Tibial nerve (tissue), 3 donors: ENCODE results near the gene BFSP1.

Experiments used
- POLR2A ChIP-seq, 2 donors: fragments of 450-650 bp; IDR thresholded peaks; one replicate each; pipeline ENCODE4 v1.6.1; 2017; ENCODE audit warnings: antibody characterized with exemption in 2 of 2, mild to moderate bottlenecking in 2 of 2, moderate library complexity in 2 of 2
- TF ChIP-seq, protein P1 (sequence below), 5 experiments: fragments of 200-600 bp in 3 of 5; fragments of 450-650 bp in 2 of 5; sonication (generic) in 3 of 5; IDR thresholded peaks; one replicate each; pipeline ENCODE4 v1.5.1; 2016 to 2019; ENCODE audit warnings: antibody characterized with exemption in 5 of 5, mild to moderate bottlenecking in 3 of 5, moderate library complexity in 2 of 5

DNA sequence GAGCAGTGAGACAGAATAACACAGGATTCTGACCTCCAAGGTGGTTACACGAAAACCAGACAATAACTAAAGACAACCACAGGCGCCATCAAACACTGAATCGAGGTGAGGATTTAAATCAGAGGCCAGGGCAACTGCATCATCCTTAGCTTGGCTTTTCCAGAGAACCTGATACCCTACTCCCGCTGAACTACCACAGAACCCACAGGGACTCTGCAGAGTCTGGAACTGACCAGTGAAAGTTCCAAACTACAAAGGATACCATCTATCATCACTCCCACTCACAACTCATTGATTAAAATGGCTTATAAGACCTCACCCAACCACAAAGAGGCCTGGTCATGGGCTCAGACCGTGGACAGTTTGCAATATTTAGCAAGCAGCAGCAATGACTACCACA lies 85.0 kb downstream of the BFSP1 start:
- TF ChIP-seq, protein P1, sequence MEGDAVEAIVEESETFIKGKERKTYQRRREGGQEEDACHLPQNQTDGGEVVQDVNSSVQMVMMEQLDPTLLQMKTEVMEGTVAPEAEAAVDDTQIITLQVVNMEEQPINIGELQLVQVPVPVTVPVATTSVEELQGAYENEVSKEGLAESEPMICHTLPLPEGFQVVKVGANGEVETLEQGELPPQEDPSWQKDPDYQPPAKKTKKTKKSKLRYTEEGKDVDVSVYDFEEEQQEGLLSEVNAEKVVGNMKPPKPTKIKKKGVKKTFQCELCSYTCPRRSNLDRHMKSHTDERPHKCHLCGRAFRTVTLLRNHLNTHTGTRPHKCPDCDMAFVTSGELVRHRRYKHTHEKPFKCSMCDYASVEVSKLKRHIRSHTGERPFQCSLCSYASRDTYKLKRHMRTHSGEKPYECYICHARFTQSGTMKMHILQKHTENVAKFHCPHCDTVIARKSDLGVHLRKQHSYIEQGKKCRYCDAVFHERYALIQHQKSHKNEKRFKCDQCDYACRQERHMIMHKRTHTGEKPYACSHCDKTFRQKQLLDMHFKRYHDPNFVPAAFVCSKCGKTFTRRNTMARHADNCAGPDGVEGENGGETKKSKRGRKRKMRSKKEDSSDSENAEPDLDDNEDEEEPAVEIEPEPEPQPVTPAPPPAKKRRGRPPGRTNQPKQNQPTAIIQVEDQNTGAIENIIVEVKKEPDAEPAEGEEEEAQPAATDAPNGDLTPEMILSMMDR (IDR thresholded peaks at IDR 0.05), result no peak
- no peak for TF ChIP-seq POLR2A (IDR thresholded peaks at IDR 0.05)
